Measurements from ENCODE around the gene SSC5D.

The SSC5D gene

GRCh38 chr19:55567708-55568328 is 79.6 kb downstream of the SSC5D start:
- DNase-seq = no peak

Data from stimulated activated CD4-positive, alpha-beta T cell treated with anti-CD3 and anti-CD28 coated beads, Interleukin-12 subunit alpha, Interleukin-12 subunit beta, amount 100 ng/mL, for 4 hours (primary cell).